Esophagus squamous epithelium (tissue), 5 donors: ENCODE results near the gene RGL3. TPM values are rescaled to one million over a fixed set of nuclear protein-coding genes. Genes with fewer than 3 reads are reported as not detected.
"Not testable (repeated sequence)": the region's sequence is repeated elsewhere in the genome, so short reads cannot be mapped to it uniquely, and the experiment has no call there.

Experiments
- DNase-seq: peaks from one replicate; lab custom pipeline; 2025; lab: John Stamatoyannopoulos, UW
- H3K27ac ChIP-seq, 4 donors: fragments of 200-600 bp; sonication (generic); one replicate each; pipeline ENCODE4 v1.5.1; 2016 to 2019; ENCODE audit warnings: mild to moderate bottlenecking in 1 of 4
- H3K27me3 ChIP-seq, 4 donors: fragments of 200-600 bp; sonication (generic); 1 replicate in 3 of 4; 2 replicates in 1 of 4; pipeline versions ENCODE4 v1.5.1 to v1.6.0; 2017 to 2021; ENCODE audit warnings: antibody characterized with exemption in 1 of 4
- H3K36me3 ChIP-seq, 3 donors: fragments of 200-600 bp; sonication (generic); one replicate each; pipeline ENCODE4 v1.5.1; 2016 to 2019
- H3K4me1 ChIP-seq, 3 donors: fragments of 200-600 bp; sonication (generic); one replicate each; pipeline ENCODE4 v1.5.1; 2017 to 2019
- H3K4me3 ChIP-seq, 4 donors: fragments of 200-600 bp; sonication (generic); 1 replicate in 3 of 4; 2 replicates in 1 of 4; pipeline ENCODE4 v1.5.1; 2016 to 2019; ENCODE audit warnings: mild to moderate bottlenecking in 2 of 4, moderate library complexity in 1 of 4
- H3K9me3 ChIP-seq, 3 donors: fragments of 200-600 bp; sonication (generic); one replicate each; pipeline ENCODE4 v1.5.1; 2016 to 2019
- CTCF ChIP-seq, 6 experiments: fragments of 450-650 bp in 4 of 6; fragments of 200-600 bp in 2 of 6; sonication (generic) in 2 of 6; IDR thresholded peaks; one replicate each; pipeline ENCODE4 v1.5.1; 2016 to 2019; ENCODE audit warnings: antibody characterized with exemption in 6 of 6, mild to moderate bottlenecking in 4 of 6, moderate library complexity in 4 of 6
- POLR2A ChIP-seq, 4 donors: fragments of 450-650 bp; IDR thresholded peaks; one replicate each; pipeline ENCODE4 v1.6.1; 2017; ENCODE audit warnings: antibody characterized with exemption in 4 of 4, mild to moderate bottlenecking in 4 of 4, moderate library complexity in 3 of 4
- WGBS, 2 donors: methylation state at CpG; one replicate each; pipeline ENCODE4 v1.1.5; 2018; 5-methylcytosine and 5-hydroxymethylcytosine counted together
- intact Hi-C: fragments of 100-400 bp; cut with DNase I; formaldehyde crosslinking; loops from one replicate; pipeline ENCODE4 v1.15.0; 2022
- total RNA-seq, 4 donors: library from RNA; depleted of rRNA; stranded (reverse); fragments of >200 nt; gene quantifications; one replicate each; pipeline ENCODE4 v1.1.0, GENCODE V29; 2016
- donor health status: DM: yes; HTN: yes; CAD: no.

The RGL3 gene
- total RNA-seq, 4 donors from 2014 or later, result 0.22 to 1.9 (median 0.45) TPM

- no peak for DNase-seq
- Histone ChIP-seq H3K9me3 (no peaks in the 10 kb centered on the region), H3K27me3 (peaks cover 0 to 30% (median 0%) of the 10 kb centered on the region in 4 donors), H3K27ac (no peak overlapping the region), H3K4me1 (no peaks in the 10 kb centered on the region), H3K4me3 (no peak overlapping the region), H3K36me3 (no peaks in the 10 kb centered on the region)
- intact Hi-C loops, result no loop called here
- WGBS, 2 donors, result 39 to 71% methylated on average over 1 to 2 of the region's 2 CpGs
- no peak for TF ChIP-seq POLR2A (IDR thresholded peaks at IDR 0.05)
- no peak for TF ChIP-seq CTCF (IDR thresholded peaks at IDR 0.05)
Observed at GRCh38 chr19:11461453-11461852, 42.3 kb upstream of the RGL3 start.

GRCh38 chr19:11460207-11460606 lies 41.1 kb upstream of the RGL3 start:
- Histone ChIP-seq H3K27ac (no peak overlapping the region), H3K27me3 (peaks cover 0 to 23% (median 0%) of the 10 kb centered on the region in 4 donors), H3K4me3 (no peak overlapping the region), H3K9me3 (no peaks in the 10 kb centered on the region), H3K4me1 (no peaks in the 10 kb centered on the region), H3K36me3 (no peaks in the 10 kb centered on the region)
- TF ChIP-seq CTCF (IDR thresholded peaks at IDR 0.05) (peak in 2 of 6 experiments; percentile 11 to 26), POLR2A (IDR thresholded peaks at IDR 0.05) (no peak)
- intact Hi-C loops, result no loop called here
- DNase-seq, result no peak
- WGBS, 2 donors, result 45 to 46% methylated on average over 3 to 4 of the region's 4 CpGs

- 64 to 82% methylated on average over 11 of the region's 11 CpGs for WGBS, 2 donors
- H3K36me3 ChIP-seq, intact Hi-C loops, H3K4me1 ChIP-seq, H3K4me3 ChIP-seq, DNase-seq, H3K9me3 ChIP-seq, H3K27ac ChIP-seq: not testable (repeated sequence)
- H3K27me3 ChIP-seq, result peaks cover 0 to 28% (median 0%) of the 10 kb centered on the region in 4 donors
Observed at GRCh38 chr19:11458912-11459311, 39.8 kb upstream of the RGL3 start.

GRCh38 chr19:11458236-11458900 lies 39.3 kb upstream of the RGL3 start:
- no peak overlapping the region for H3K4me3 ChIP-seq
- intact Hi-C loops, result no loop called here
- 69 to 81% methylated on average over 5 to 6 of the region's 19 CpGs for WGBS, 2 donors

GRCh38 chr19:11457831-11458230 lies 38.7 kb upstream of the RGL3 start:
- H3K4me1 ChIP-seq, result peaks cover 0 to 3% (median 0%) of the 10 kb centered on the region in 3 donors
- H3K27me3 ChIP-seq, result peaks cover 0 to 32% (median 0%) of the 10 kb centered on the region in 4 donors
- 83 to 91% methylated on average over 4 to 6 of the region's 20 CpGs for WGBS, 2 donors
- no peak overlapping the region for H3K4me3 ChIP-seq
- TF ChIP-seq POLR2A (IDR thresholded peaks at IDR 0.05) (no peak), CTCF (IDR thresholded peaks at IDR 0.05) (no peak)
- no peak for DNase-seq
- no peaks in the 10 kb centered on the region for H3K36me3 ChIP-seq
- H3K27ac ChIP-seq, result no peak overlapping the region
- H3K9me3 ChIP-seq, result no peaks in the 10 kb centered on the region
- intact Hi-C loops, result no loop called here

More at GRCh38 chr19:11458236-11458900, 39.3 kb upstream of the RGL3 start:
- TF ChIP-seq POLR2A (IDR thresholded peaks at IDR 0.05), result no peak
- TF ChIP-seq CTCF (IDR thresholded peaks at IDR 0.05), result no peak
- DNase-seq, result no peak
- Histone ChIP-seq H3K27ac (no peak overlapping the region), H3K9me3 (no peaks in the 10 kb centered on the region), H3K27me3 (peaks cover 0 to 29% (median 0%) of the 10 kb centered on the region in 4 donors), H3K36me3 (no peaks in the 10 kb centered on the region), H3K4me1 (peaks cover 0 to 3% (median 0%) of the 10 kb centered on the region in 3 donors)
